ACC112 (cell line): ENCODE measurements around the gene SLC12A8.

ENCODE experiments used
- H2AFZ ChIP-seq: fragments of 200-600 bp; sonication (generic); one replicate; pipeline ENCODE4 v1.6.0; 2017; ENCODE audit warnings: antibody characterized with exemption, low read length; ENCODE audit not compliant: unreplicated experiment
- H3K27ac ChIP-seq: fragments of 200-600 bp; sonication (generic); 2 replicates; pipeline ENCODE4 v1.5.1; 2014; ENCODE audit warnings: low read depth, mild to moderate bottlenecking, antibody characterized with exemption, low read length, moderate library complexity
- H3K27me3 ChIP-seq: fragments of 200-600 bp; sonication (generic); 2 replicates; pipeline ENCODE4 v1.6.1; 2014; ENCODE audit warnings: mild to moderate bottlenecking, antibody characterized with exemption, low read length, moderate library complexity, mixed read lengths; ENCODE audit not compliant: insufficient read depth
- H3K36me3 ChIP-seq: fragments of 200-600 bp; sonication (generic); 2 replicates; pipeline ENCODE4 v1.6.1; 2016; ENCODE audit warnings: mild to moderate bottlenecking, antibody characterized with exemption, low read length, moderate library complexity, mixed read lengths; ENCODE audit not compliant: insufficient read depth
- H3K4me1 ChIP-seq: fragments of 200-600 bp; sonication (generic); one replicate; pipeline ENCODE4 v1.6.1; 2016; ENCODE audit warnings: low read length, mixed read lengths; ENCODE audit not compliant: insufficient read depth, unreplicated experiment, control insufficient read depth
- H3K4me3 ChIP-seq: fragments of 200-600 bp; sonication (generic); 2 replicates; pipeline ENCODE4 v1.5.1; 2014; ENCODE audit warnings: mild to moderate bottlenecking, low read depth, low read length
- H3K79me2 ChIP-seq: fragments of 200-600 bp; sonication (generic); one replicate; pipeline ENCODE4 v1.6.0; 2016; ENCODE audit warnings: low read length; ENCODE audit not compliant: control insufficient read depth, unreplicated experiment, insufficient read depth

SLC12A8 gene

GRCh38 chr3:125059488-125060245, 152.9 kb downstream of the SLC12A8 start:
- Histone ChIP-seq H2AFZ (no peak overlapping the region), H3K4me3 (no peak overlapping the region), H3K27ac (no peak overlapping the region), H3K79me2 (peaks cover 8% of the 10 kb centered on the region), H3K27me3 (no peaks in the 10 kb centered on the region), H3K36me3 (no peaks in the 10 kb centered on the region), H3K4me1 (peaks cover 55% of the 10 kb centered on the region)

DNA sequence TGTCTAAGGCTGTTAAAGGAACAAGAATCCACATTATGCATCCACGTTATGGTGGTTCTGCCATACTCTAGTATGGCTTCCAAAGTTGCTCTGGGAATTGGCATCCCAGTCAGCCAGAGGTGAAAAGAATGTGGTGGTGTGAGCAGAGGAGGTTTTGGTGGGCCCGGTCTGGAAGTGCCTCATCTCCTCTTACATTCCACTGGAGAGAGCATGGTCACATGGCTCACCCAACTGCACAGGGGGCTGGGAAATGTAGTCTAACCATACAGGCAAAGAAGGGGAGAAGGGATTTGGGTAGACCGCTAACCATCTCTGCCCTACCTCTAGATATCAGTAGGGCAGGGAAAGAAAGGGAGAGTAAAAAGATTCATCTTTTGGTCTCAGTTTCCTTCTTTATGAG, 153.6 kb downstream of the SLC12A8 start:
- Histone ChIP-seq H3K79me2 (peaks cover 15% of the 10 kb centered on the region), H2AFZ (no peak overlapping the region), H3K27ac (no peak overlapping the region), H3K4me3 (no peak overlapping the region), H3K27me3 (no peaks in the 10 kb centered on the region), H3K4me1 (peaks cover 52% of the 10 kb centered on the region), H3K36me3 (no peaks in the 10 kb centered on the region)

DNA sequence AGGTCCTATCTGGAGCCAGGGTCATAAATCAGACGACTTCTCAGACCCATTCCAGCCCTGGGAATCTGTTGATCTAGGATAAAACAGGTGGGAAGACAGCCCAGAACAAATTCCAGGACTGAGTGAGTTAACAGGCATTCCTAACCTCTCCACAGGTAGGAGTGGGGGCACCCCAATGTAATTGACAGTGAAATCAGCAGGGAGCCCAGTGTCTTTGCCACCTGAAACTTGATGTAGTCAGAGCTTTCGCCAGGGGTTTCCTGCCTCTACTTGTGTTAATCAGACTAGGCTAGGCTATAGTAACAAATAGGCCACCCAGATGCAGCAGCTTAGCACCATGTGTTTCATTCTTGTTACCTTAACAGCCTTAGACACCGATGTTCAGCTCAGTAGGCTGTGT, 154.0 kb downstream of the SLC12A8 start:
- Histone ChIP-seq H3K4me1 (peaks cover 52% of the 10 kb centered on the region), H2AFZ (no peak overlapping the region), H3K4me3 (no peak overlapping the region), H3K36me3 (no peaks in the 10 kb centered on the region), H3K27ac (no peak overlapping the region), H3K27me3 (no peaks in the 10 kb centered on the region), H3K79me2 (peaks cover 19% of the 10 kb centered on the region)

- Histone ChIP-seq H3K4me1 (peaks cover 51% of the 10 kb centered on the region), H3K79me2 (peaks cover 27% of the 10 kb centered on the region), H3K27ac (peak overlapping the region; percentile 83), H3K27me3 (no peaks in the 10 kb centered on the region), H3K4me3 (peak overlapping the region; percentile 76), H3K36me3 (no peaks in the 10 kb centered on the region), H2AFZ (no peak overlapping the region)
Measured at GRCh38 chr3:125057186-125057850, 155.2 kb downstream of the SLC12A8 start.

DNA sequence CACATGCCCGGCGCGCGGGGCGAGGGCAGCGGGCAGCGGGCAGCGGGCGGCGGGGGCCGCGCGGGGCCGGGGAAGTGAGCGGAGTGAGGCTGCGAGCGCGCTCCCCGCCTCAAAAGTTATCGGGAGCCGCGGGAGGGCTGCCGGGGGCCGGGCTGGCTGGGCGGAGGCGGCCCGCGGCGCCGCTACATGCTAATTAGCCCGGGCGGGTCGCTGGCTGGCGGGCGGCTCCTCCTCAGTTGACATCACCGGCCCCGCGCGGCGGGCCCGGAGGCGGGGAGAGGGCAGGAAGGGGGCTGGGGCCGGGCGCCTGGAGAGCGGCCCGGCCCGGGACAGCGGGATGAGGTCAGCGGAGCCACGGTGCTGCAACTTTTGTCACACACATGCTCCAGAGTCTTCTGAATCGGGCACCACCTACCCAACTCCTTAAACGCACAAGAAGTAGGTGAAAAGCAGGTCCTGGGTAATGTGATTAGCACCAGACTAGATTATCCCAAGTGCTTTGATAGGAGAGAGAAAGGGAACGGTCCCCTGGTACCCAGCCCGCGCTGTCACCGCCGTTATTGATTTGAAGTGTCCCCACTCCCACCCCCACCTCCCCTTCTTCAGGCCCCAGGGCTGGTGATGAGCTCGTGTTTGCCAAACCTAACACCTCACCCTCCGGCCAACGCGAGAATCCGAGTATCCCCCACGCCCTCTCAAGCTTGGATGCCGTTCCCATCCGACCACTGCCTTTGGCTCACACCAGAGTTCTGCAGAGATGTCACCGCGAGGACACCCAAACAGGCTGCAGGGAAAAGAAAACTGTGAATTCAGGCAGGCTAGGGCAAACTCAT, 156.4 kb downstream of the SLC12A8 start, which contains the start of gene HEG1:
HEG1 (minus strand) TSS at position 85 of the 833 bp plus-strand sequence. CDS start 107 bp downstream, outside the sequence.
- Histone ChIP-seq H3K27ac (peak within 1 kb of the TSS; percentile 98), H3K4me3 (peak within 1 kb of the TSS; percentile 94), H3K27me3 (no peaks in the 10 kb centered on the region), H3K79me2 (peaks cover 35% of the 10 kb centered on the region), H3K36me3 (no peaks in the 10 kb centered on the region), H3K4me1 (peaks cover 51% of the 10 kb centered on the region), H2AFZ (peak within 1 kb of the TSS; percentile 43)

DNA sequence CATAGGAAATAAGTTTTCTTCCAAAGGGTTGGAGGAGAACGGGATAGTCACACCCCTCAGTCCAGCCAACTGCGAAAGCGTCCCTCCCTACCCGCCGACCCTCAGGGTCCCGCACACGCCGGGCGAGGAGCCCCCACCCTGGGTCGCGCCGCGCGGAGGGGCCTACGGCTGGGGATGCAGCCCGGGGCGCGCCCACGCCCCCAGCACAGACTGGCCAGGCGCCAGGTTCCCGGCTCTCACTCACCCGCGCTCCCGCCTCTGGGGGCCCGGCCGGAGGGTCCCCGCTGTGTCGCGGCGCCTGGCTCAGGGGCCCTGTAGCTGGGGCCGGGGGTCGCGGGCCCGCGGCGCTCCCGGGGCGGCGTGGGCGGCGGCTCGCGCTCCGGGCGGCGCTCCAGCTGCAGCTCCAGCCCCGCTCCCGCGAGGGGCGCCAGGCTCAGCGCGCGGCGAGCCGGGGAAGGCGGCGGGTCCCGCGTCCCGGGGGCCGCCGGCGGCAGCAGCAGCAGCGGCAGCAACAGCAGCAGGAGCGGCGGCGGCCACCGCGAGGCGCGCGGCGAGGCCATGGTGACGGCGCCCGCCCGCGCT, 157.1 kb downstream of the SLC12A8 start:
- Histone ChIP-seq H3K36me3 (no peaks in the 10 kb centered on the region), H2AFZ (no peak overlapping the region), H3K4me3 (peak overlapping the region; percentile 94), H3K27me3 (no peaks in the 10 kb centered on the region), H3K79me2 (peaks cover 42% of the 10 kb centered on the region), H3K4me1 (peaks cover 50% of the 10 kb centered on the region), H3K27ac (peak overlapping the region; percentile 98)

GRCh38 chr3:125054449-125055329, 157.9 kb downstream of the SLC12A8 start:
- Histone ChIP-seq H2AFZ (no peak overlapping the region), H3K79me2 (peaks cover 49% of the 10 kb centered on the region), H3K36me3 (0 out of 2 replicates have a peak, but pooled peaks cover 2% of the 10 kb centered on the region), H3K4me3 (peak overlapping the region; percentile 94), H3K27me3 (no peaks in the 10 kb centered on the region), H3K27ac (peak overlapping the region; percentile 98), H3K4me1 (peaks cover 50% of the 10 kb centered on the region)

- peaks cover 50% of the 10 kb centered on the region for H3K4me1 ChIP-seq
- peak overlapping the region; percentile 94 for H3K4me3 ChIP-seq
- H3K36me3 ChIP-seq, result peaks cover 5% of the 10 kb centered on the region; the same call in 1 of the 2 replicates
- peaks cover 55% of the 10 kb centered on the region for H3K79me2 ChIP-seq
- no peak overlapping the region for H2AFZ ChIP-seq
- H3K27me3 ChIP-seq, result no peaks in the 10 kb centered on the region
- H3K27ac ChIP-seq, result peak overlapping the region; percentile 98
Measured at GRCh38 chr3:125054062-125054448, 158.5 kb downstream of the SLC12A8 start.

- Histone ChIP-seq H3K27me3 (no peaks in the 10 kb centered on the region), H3K4me3 (peak overlapping the region; percentile 94), H3K27ac (peak overlapping the region; percentile 98)
Measured at GRCh38 chr3:125053304-125053699, 159.2 kb downstream of the SLC12A8 start.

More at GRCh38 chr3:125053304-125053699, 159.2 kb downstream of the SLC12A8 start:
- H3K36me3 ChIP-seq, result peaks cover 5% of the 10 kb centered on the region; the same call in 1 of the 2 replicates
- peaks cover 50% of the 10 kb centered on the region for H3K4me1 ChIP-seq
- peaks cover 63% of the 10 kb centered on the region for H3K79me2 ChIP-seq
- H2AFZ ChIP-seq, result no peak overlapping the region
